ENCODE measurements around the gene OGDH. TPM values are rescaled to one million over a fixed set of nuclear protein-coding genes. Genes with fewer than 3 reads are reported as not detected.

OGDH gene
- total RNA-seq, 1 donor from 2014 or later, result 136 TPM

DNA sequence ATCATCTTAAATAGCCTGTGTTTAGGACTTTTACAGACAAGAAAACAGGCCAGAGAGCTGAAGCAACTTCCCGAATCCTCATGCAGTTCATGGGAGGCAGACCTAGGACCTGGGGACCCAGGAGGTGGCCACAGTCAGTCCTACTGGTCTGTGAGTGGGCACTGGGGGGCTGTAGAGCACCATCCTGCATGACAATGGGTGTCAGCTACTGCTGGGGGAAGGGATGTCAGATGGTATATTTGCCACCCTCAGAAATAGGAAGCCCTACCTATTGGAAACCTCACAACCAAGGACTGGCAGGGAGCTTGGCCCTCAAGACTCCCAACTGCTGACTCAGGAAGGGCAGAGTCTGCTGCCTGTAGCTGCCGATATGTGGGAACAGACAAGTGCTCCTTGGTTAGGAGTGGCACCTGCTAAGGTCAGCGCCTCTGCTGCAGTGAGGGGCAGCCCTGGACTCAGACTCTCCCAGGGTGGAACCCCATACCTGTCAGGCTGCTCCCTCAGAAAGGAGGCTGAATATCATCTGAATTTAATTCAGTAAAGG, 29.7 kb downstream of the OGDH start:
- intact Hi-C loops (cut with micrococcal nuclease), result no loop called here

GRCh38 chr7:44636926-44637325, 30.5 kb downstream of the OGDH start:
- intact Hi-C loops (cut with micrococcal nuclease), result no loop called here

GRCh38 chr7:44637788-44638594, 31.6 kb downstream of the OGDH start:
- intact Hi-C loops (cut with micrococcal nuclease), result loop anchor here (1.0 to 2.0 kb wide), 14 partner anchors 16 to 515 kb away; partner anchors contain the start of genes H2AZ2, NUDCD3, OGDH and POLD2

- intact Hi-C loops (cut with micrococcal nuclease), result loop anchor here (1.0 to 2.0 kb wide), 16 partner anchors 8 to 516 kb away; partner anchors contain the start of genes H2AZ2, NUDCD3, OGDH and POLD2
Measured at GRCh38 chr7:44638611-44639557, 32.5 kb downstream of the OGDH start.

- intact Hi-C loops (cut with micrococcal nuclease), result loop anchor here (1.0 to 2.0 kb wide), 5 partner anchors 8 to 517 kb away; partner anchors contain the start of gene POLD2
Measured at GRCh38 chr7:44639671-44640321, 33.4 kb downstream of the OGDH start.

GRCh38 chr7:44643206-44643605, 36.8 kb downstream of the OGDH start:
- intact Hi-C loops (cut with micrococcal nuclease), result no loop called here

DNA sequence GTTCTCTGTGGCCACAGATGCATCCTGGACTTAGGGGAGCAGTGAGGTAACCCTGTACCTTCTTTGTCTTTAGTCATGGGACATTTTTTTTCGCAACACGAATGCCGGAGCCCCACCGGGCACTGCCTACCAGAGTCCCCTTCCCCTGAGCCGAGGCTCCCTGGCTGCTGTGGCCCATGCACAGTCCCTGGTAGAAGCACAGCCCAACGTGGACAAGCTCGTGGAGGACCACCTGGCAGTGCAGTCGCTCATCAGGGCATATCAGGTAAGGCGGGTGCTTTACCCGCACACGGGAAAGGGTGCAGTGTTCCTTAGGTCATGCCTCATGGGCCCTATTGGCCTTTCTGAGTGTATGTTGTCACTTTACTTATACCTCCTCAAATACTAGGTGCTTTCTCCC, 38.8 kb downstream of the OGDH start:
- intact Hi-C loops (cut with micrococcal nuclease), result no loop called here

DNA sequence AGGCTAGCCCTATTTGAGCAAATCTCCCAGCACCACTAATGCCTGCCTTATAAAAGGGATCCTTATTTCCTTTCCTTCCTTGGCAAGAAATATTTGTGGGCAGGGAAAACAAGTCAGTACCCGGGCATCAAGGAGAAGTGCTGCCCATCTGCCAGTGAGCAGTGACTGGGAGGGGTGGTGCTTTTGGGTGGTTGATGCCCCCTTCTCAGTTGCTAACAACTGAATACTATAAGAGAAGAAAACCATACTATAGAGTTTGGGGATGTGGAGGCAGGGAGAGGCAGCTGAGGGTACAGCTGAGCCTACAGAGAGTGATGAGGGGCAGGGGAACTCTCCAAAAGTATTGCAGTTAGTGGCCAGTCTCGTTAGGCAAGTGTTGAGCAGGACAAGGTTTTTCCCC, 39.3 kb downstream of the OGDH start:
- intact Hi-C loops (cut with micrococcal nuclease), result no loop called here

DNA sequence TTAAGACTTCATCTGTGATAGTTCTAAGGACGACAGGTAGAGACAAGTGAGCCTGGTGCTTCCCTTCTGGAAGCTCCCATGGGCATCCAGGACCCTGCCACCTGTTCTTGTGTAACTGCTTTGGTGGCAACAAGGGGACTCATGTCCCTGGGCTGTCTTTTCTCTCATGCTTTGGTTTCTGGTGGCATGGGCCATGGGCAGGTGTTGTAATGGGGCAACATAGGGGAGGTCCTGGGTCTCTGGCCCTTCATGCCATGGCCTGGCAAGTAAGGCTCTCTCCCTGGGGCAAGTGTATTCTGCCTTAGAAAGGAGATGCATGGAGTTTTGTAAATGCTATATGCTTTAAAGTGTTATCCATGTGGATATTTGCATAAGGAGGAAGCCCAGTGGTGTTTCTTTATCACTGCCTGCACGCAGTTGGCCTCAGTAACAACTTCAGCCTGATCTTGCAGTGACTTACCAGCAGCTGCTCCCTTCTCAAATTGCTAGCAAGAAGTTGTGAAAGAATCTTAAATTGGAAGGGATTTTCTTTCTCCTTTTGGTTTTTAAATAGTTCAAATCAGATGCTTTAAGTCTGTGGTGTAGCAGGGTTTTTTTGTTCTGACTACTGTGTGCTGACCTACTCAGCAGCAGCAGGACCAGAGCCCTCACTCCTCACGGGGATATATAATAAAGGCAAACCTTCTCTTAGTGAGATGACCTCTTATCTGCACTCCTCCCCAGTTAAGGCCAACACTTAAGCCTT, 39.9 kb downstream of the OGDH start:
- intact Hi-C loops (cut with micrococcal nuclease), result no loop called here

GRCh38 chr7:44646921-44647636, 40.7 kb downstream of the OGDH start:
- intact Hi-C loops (cut with micrococcal nuclease), result no loop called here

DNA sequence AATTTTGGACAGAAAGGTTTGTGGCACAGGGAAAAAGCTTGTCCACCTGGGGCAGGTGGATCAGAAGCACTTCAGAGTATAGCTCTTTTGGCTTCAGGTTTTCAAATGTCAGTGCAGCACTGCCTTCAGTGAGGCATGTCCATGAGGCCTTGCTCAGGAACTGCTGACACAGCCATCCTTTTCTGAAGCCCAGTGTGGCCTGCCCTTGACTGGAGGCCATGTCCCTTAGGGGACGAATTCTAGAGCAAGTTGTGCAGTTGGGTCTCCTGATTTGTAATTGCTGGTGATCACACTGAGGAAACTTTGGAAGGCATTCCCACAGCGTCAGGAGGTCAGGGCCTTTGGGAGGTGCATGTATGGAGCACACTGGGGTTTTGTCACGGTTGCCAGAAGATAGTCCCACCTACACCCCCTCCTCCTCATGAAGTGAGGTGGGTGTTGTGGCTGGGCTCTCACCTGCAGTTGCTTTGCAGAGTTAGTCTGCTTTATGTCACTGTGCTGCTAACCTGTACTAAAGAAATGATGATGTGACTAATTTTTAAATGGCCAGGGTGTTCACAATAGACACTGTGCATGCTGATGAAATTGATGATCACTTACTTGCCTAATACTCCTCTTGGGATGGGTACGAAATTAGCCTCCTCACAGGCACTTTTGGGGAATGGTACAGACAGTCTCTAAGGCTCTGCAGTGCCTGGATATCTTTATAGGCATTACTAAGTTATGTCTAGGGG, 41.7 kb downstream of the OGDH start:
- intact Hi-C loops (cut with micrococcal nuclease), result no loop called here

GRCh38 chr7:44650242-44650641, 43.8 kb downstream of the OGDH start:
- intact Hi-C loops (cut with micrococcal nuclease), result no loop called here

DNA sequence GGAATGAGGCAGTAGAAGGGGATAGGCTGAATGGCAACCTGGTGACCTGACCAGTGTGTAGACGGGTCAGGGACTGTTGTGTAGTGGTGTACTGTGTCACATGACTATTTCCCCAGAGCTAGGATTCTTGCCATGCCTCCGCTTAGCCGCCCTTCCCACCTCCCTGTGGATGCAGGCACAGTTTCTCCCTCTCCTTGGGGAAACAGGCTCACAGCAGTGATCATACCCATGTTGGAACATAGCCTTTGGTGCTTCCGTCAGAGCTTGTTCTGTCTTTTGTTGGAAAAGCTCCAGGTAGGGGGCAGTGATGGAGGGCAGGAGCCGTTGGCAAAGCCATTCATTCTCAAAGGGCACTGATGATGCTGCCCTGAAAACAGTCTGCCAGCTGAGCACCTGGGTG, 44.3 kb downstream of the OGDH start:
- intact Hi-C loops (cut with micrococcal nuclease), result no loop called here

DNA sequence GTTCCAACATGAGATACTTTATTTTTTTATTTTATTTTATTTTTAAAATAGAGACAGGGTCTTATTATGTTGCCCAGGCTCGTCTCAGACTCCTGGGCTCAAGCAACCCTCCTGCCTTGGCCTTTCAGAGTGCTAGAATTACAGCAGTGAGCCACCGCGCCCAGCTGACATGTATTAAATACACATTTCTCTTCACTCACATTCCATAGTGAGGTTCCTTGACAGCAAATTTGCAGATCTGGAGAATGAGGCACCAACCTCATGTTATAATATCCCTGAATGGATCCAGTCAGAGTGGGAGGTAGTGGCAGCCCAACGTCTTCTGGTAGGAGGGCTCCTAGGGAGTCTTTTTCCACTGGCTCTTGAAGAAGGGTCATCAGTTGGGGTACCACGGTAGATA, 46.1 kb downstream of the OGDH start:
- intact Hi-C loops (cut with micrococcal nuclease), result no loop called here

GRCh38 chr7:44654255-44654796, 47.9 kb downstream of the OGDH start:
- intact Hi-C loops (cut with micrococcal nuclease), result no loop called here

GRCh38 chr7:44655341-44655740, 48.9 kb downstream of the OGDH start:
- intact Hi-C loops (cut with micrococcal nuclease), result no loop called here

DNA sequence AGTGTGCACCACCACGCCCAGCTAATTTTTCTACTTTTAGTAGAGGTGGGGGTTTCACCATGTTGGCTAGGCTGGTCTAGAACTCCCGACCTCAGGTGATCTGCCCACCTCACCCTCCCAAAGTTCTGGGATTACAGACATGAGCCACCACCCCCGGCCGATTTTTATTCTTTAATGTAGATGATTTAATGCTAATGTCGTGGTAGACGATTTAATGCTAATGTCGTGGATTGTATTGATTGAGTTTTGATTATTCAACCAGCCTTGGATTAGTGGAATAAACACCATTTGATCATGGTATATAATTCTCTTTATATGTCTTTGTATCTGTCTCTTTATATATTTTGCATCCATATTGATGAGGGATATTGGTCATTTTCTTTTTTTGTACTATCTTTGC, 52.6 kb downstream of the OGDH start:
- intact Hi-C loops (cut with micrococcal nuclease), result no loop called here

GRCh38 chr7:44661233-44661632, 54.8 kb downstream of the OGDH start:
- intact Hi-C loops (cut with micrococcal nuclease), result no loop called here
